NCI-H146 treated with DMSO at 0.1 percent for 48 hours (cell line): ENCODE data around the gene RAP1GDS1.
"Not testable (repeated sequence)": the region's sequence is repeated elsewhere in the genome, so short reads cannot be mapped to it uniquely, and the experiment has no call there.

Experiments used
- DNase-seq: peaks from one replicate; lab custom pipeline; 2025; ENCODE audit not compliant: unreplicated experiment; lab: John Stamatoyannopoulos, UW

The RAP1GDS1 gene

GRCh38 chr4:98345838-98346237, 84.7 kb downstream of the RAP1GDS1 start:
- DNase-seq, result no peak

DNA sequence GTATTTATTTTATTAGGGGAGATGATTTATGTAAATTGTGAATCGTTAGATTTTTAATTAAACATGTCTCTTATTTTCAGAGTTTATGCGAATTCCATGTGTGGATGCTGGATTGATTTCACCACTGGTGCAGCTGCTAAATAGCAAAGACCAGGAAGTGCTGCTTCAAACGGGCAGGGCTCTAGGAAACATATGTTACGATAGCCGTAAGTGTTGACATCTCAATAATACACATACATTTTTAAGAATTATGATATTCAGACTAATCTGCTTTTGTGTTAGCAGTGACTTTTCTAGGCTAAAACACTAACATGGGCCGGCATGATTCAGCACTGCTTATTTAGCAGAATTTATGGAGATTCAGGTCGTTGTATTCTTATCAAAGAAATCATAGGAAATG, 91.2 kb downstream of the RAP1GDS1 start:
- DNase-seq, result no peak

- no peak for DNase-seq
Measured at GRCh38 chr4:98352940-98353339, 91.8 kb downstream of the RAP1GDS1 start.

- DNase-seq, result no peak
Measured at GRCh38 chr4:98358630-98359248, 97.6 kb downstream of the RAP1GDS1 start.

DNA sequence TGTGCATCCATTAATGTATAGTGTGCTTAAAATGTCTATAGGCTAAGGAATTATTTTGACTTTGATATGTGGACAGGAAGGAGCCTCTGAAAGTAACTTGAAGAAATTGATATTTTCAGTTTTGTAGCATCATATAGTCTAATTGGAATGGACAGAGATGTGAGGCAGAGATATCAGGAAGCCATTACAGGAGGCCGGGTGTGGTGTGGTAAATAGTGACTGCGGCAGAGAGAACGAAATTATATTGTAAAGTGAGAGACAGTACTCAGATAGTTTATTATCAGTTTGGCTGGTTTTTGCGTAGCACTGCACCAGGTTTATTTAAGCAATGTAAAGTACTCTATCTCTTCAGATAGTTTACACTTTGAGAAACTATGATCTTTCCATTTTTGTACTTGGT, 98.5 kb downstream of the RAP1GDS1 start:
- no peak for DNase-seq

DNA sequence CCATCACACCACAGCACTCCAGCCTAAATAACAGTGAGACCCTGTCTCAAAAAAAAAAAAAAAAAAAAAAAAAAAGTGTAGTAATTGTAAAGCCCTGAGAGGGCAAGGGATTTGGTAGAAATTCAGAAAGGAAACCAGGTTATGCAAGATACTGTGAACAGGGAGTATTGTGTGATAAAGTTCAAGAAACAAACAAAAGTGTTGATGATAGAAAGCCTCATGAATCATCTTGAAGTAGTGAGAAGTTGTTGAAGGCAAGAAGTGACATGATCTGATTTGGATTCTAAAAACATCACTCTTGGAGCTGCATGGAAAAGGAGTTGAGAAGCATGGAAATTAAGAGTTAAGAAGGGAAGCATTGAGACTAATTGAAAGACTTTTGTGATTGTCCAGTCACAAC, 102.2 kb downstream of the RAP1GDS1 start:
- no peak for DNase-seq

DNA sequence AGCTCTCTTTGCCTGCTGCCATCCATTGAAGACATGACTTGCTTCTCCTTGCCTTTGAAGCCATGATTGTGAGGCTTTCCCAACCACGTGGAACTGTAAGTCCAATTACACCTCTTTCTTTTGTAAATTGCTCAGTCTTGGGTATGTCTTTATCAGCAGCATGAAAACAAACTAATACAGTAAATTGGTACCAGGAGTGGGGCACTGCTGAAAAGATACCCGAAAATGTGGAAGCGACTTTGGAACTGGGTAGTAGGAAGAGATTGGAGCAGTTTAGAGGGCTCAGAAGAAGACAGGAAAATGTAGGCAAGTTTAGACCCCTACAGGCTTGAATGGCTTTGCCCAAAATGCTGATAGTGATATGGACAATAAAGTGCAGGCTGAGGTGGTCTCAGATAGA, 105.1 kb downstream of the RAP1GDS1 start:
- not testable (repeated sequence) for DNase-seq

DNA sequence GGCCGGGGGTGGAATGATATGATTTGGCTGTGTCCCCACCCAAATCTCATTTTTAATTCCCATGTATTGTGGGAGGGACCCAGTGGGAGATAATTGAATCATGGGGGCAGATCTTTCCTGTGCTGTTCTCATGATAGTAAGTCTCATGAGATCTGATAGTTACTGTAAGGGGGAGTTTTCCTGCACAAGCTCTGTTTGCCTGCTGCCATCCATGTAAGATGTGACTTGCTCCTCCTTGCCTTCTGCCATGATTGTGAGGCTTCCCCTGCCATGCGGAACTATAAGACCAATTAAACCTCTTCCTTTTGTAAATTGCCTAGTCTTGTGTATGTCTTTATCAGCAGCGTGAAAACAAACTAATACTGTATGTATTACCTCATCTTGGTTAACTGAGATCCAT, 106.8 kb downstream of the RAP1GDS1 start:
- not testable (repeated sequence) for DNase-seq

DNA sequence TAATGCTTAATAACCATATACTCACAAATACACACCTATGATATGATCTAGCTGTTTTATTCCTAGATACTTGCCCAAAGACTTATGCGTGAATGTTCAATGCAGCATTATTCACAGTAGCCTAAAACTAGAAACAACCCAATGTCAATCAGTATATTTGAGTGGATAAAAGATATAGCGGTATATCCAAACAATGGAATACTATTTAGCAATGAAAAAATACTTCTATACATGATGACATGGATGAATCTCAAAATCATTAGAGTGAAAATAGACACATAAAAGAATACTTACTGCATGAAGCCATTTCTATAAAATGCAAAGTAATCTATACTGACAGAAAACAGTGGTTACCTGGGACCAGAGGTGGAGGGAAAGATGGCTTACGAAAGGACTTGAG, 108.1 kb downstream of the RAP1GDS1 start:
- no peak for DNase-seq

GRCh38 chr4:98374643-98375042, 113.5 kb downstream of the RAP1GDS1 start:
- no peak for DNase-seq

- no peak for DNase-seq
Measured at GRCh38 chr4:98377559-98377958, 116.4 kb downstream of the RAP1GDS1 start.

DNA sequence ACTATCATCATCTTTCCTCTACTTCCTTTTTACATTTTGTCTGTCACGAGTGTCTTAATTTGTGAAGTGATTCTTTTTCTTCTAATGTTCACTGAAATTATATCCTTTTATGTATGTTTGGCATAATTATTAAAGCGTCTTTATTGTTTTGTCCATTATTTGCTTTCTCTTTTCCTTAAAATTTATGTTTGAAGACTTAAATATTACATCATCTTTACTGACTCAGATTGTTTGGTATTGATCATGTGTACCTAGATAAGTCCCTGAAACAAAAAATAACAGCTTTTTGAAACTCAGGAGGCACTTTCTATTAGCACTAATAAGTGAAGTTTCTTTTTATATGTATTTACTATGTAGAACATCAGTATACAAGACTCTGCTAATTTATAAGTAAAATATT, 120.1 kb downstream of the RAP1GDS1 start:
- DNase-seq, result no peak

GRCh38 chr4:98383431-98384106, 122.4 kb downstream of the RAP1GDS1 start:
- no peak for DNase-seq

DNA sequence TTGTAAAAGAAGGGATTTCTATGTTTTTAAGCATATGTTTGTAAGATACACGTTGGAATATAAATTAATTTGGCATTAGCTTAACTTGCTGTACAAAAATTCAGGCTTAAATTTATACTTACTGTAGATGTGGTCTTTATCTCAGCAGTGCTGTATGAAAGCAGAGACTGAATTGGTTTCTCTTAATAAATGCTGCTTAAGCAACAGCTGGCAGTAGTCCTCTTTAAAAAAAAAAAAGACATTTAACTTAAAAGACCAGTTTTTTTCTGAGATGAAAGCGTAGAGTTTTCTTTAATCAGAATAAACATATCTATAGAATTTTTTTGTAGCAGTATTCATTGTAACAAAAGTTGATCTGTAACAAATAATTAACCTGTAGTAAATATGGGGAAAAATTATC, 124.6 kb downstream of the RAP1GDS1 start:
- no peak for DNase-seq

GRCh38 chr4:98387345-98388026, 126.3 kb downstream of the RAP1GDS1 start:
- DNase-seq, result no peak

GRCh38 chr4:98394134-98394533, 132.9 kb downstream of the RAP1GDS1 start:
- DNase-seq, result no peak

- no peak for DNase-seq
Measured at GRCh38 chr4:98399915-98400314, 138.7 kb downstream of the RAP1GDS1 start.

GRCh38 chr4:98406819-98407218, 145.6 kb downstream of the RAP1GDS1 start:
- no peak for DNase-seq

GRCh38 chr4:98411731-98412130, 150.5 kb downstream of the RAP1GDS1 start:
- no peak for DNase-seq

GRCh38 chr4:98416844-98417243, 155.7 kb downstream of the RAP1GDS1 start:
- no peak for DNase-seq

DNA sequence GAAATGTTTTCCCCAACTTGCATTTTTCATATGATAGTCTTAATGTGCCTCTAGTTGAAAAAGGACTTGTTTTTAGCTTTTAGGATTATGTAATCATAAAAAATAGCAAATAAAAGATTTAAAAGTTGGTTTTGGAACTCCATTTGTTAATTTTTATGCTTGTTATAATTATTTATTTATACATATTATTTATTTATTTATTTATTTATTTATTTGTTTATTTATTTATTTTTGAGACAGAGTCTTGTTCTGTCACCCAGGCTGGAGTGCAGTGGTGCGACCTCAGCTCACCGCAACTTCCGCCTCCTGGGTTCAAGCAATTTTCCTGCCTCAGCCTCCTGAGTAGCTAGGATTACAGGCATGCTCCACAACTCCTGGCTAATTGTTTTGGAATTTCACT, 159.0 kb downstream of the RAP1GDS1 start:
- DNase-seq, result not testable (repeated sequence)

- no peak for DNase-seq
Measured at GRCh38 chr4:98421111-98421510, 159.9 kb downstream of the RAP1GDS1 start.
